CMK (cell line): Measurements from ENCODE around the gene RUNX2.
"Not testable (repeated sequence)": the region's sequence is repeated elsewhere in the genome, so short reads cannot be mapped to it uniquely, and the experiment has no call there.

Source experiments
- DNase-seq: peaks from one replicate; pipeline ENCODE4 v3.0.0-alpha.2; 2010; ENCODE audit warnings: low read depth

RUNX2 gene

GRCh38 chr6:45327956-45328522 is at the start of gene RUNX2:
Gene RUNX2, plus strand, starts transcription at chr6:45328330. Its CDS starts 397 bp downstream, at chr6:45328727.
- no peak for DNase-seq

GRCh38 chr6:45278367-45278766 is 49.8 kb upstream of the RUNX2 start:
- no peak for DNase-seq

- not testable (repeated sequence) for DNase-seq
Observed at GRCh38 chr6:45286707-45287106, 41.4 kb upstream of the RUNX2 start.

GRCh38 chr6:45289751-45290514 is 38.2 kb upstream of the RUNX2 start:
- no peak for DNase-seq

GRCh38 chr6:45293306-45293705 is 34.8 kb upstream of the RUNX2 start:
- DNase-seq = no peak

GRCh38 chr6:45294065-45294701 is 33.9 kb upstream of the RUNX2 start:
- DNase-seq = peak; percentile 21

GRCh38 chr6:45297320-45297719 is 30.8 kb upstream of the RUNX2 start:
- DNase-seq = no peak

- no peak for DNase-seq
Observed at GRCh38 chr6:45299096-45299581, 29.0 kb upstream of the RUNX2 start.

GRCh38 chr6:45300736-45301135 is 27.4 kb upstream of the RUNX2 start:
- DNase-seq = no peak

GRCh38 chr6:45301348-45302142 is 26.6 kb upstream of the RUNX2 start:
- DNase-seq = no peak

GRCh38 chr6:45302832-45303231 is 25.3 kb upstream of the RUNX2 start:
- DNase-seq = no peak

- no peak for DNase-seq
Observed at GRCh38 chr6:45305546-45305945, 22.6 kb upstream of the RUNX2 start.

- DNase-seq = no peak
Observed at GRCh38 chr6:45310118-45310788, 17.9 kb upstream of the RUNX2 start.

- no peak for DNase-seq
Observed at GRCh38 chr6:45314146-45314545, 14.0 kb upstream of the RUNX2 start.

GRCh38 chr6:45320349-45320748 is 7.8 kb upstream of the RUNX2 start:
- no peak for DNase-seq

- no peak for DNase-seq
Observed at GRCh38 chr6:45323656-45324224, 4.4 kb upstream of the RUNX2 start.

GRCh38 chr6:45326698-45327417 is 1.3 kb upstream of the RUNX2 start:
- no peak for DNase-seq

GRCh38 chr6:45328523-45328922 is 393 bp downstream of the RUNX2 start:
- DNase-seq = no peak

- no peak for DNase-seq
Observed at GRCh38 chr6:45344900-45345299, 16.8 kb downstream of the RUNX2 start.

- DNase-seq = no peak
Observed at GRCh38 chr6:45350186-45350710, 22.1 kb downstream of the RUNX2 start.
